ENCODE results near the gene STX8.

Gene STX8

DNA sequence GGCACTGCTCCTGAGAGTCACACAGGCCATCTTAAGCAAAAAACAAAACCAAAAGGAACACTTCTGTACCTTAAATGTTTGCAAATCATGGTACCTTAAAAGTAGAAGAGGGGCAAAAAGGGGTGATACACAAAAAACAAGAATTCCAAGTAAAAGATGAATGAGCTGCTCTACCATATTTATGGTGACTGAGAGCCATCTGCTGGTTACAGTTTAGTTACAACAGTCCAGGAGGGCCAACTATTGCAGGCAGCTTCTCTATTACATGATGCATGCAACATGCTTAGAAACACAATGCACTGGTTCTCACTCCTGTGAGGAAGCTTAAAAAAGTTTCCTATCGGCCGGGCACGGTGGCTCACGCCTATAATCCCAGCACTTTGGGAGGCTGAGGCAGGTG is 53.5 kb downstream of the STX8 start:
- no peak overlapping the region for H2AFZ ChIP-seq (ENCODE audit: low read length)
- no peak overlapping the region for H3K23ac ChIP-seq (ENCODE audit: low read depth, low read length, poor library complexity)
- no peak overlapping the region for H4K8ac ChIP-seq (ENCODE audit: low read depth, low read length)
- H3K36me3 ChIP-seq (replicated peaks in 1 of 2; ENCODE audit: control insufficient read depth in 2 of 2, insufficient read depth in 2 of 2, low read length in 2 of 2): no peaks in the 10 kb centered on the region
- H2BK15ac ChIP-seq (ENCODE audit: low read length): no peak overlapping the region
- no peak overlapping the region for H2BK120ac ChIP-seq (ENCODE audit: low read depth, low read length)
- no CpG with 5 or more reads among the region's 4 CpGs for WGBS, 2 donors (ENCODE audit: extremely low coverage in 2 of 2, insufficient read length in 2 of 2, insufficient replicate concordance in 1 of 2)
- no peak overlapping the region for H4K91ac ChIP-seq (ENCODE audit: low read depth, low read length, poor library complexity)
- H3K9me3 ChIP-seq (replicated peaks in 1 of 2; ENCODE audit: control insufficient read depth in 2 of 2, insufficient read depth in 1 of 2, low read depth in 1 of 2, low read length in 2 of 2): no peaks in the 10 kb centered on the region
- no peak overlapping the region for H3K18ac ChIP-seq (ENCODE audit: low read length)
- no peak overlapping the region for H2BK12ac ChIP-seq (ENCODE audit: low read length)
- no peak overlapping the region for H2BK5ac ChIP-seq (ENCODE audit: low read length)
- no peaks in the 10 kb centered on the region for H3K79me1 ChIP-seq (ENCODE audit: low read depth, low read length)
- no peak overlapping the region for H2AK5ac ChIP-seq (ENCODE audit: low read depth, low read length)
- no peak overlapping the region for H3K4me3 ChIP-seq (ENCODE audit: low read length in 2 of 2)
- peaks cover 9 to 24% of the 10 kb centered on the region in 2 donors for H3K4me1 ChIP-seq (ENCODE audit: control insufficient read depth in 2 of 2, insufficient read depth in 1 of 2, low read depth in 1 of 2, low read length in 2 of 2)
- peak; percentile 40 for DNase-seq (ENCODE audit: low spot score)
- H3K4me2 ChIP-seq (ENCODE audit: insufficient read depth, low read length, poor library complexity, severe bottlenecking): no peak overlapping the region
- H3K9ac ChIP-seq (ENCODE audit: low read depth, low read length, poor library complexity): no peak overlapping the region
- no peak overlapping the region for H3K14ac ChIP-seq (ENCODE audit: low read length)
- no peak overlapping the region for H3K27ac ChIP-seq (replicated peaks; ENCODE audit: low read length)
- H3K27me3 ChIP-seq (ENCODE audit: control insufficient read depth in 3 of 3, insufficient read depth in 3 of 3, low read depth in 1 of 3, low read length in 3 of 3): no peaks in the 10 kb centered on the region
- no peak overlapping the region for H3K4ac ChIP-seq (ENCODE audit: low read length)

DNA sequence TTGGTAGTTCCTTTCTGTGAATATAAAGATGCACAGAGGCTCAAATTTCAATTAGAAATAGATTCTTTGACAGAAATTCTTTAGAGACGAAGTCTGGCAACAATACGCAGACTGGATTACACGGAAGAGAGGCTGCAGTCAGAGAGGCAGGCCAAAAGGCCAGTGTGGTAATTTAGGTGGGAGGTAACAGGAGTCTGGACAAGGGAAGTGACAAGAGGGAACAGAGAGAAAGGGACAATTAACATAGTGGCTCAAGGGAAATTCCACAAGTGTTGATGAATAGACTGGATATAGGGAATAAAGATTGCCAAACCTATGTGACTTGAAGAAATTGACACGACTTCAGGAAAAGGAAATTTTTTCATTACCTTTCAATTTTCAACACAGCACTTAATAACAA is 54.6 kb downstream of the STX8 start:
- Histone ChIP-seq H3K4ac (ENCODE audit: low read length) (no peak overlapping the region), H2BK12ac (ENCODE audit: low read length) (no peak overlapping the region), H2BK15ac (ENCODE audit: low read length) (no peak overlapping the region), H3K27ac (replicated peaks; ENCODE audit: low read length) (no peak overlapping the region), H2AK5ac (ENCODE audit: low read depth, low read length) (no peak overlapping the region), H3K4me1 (ENCODE audit: control insufficient read depth in 2 of 2, insufficient read depth in 1 of 2, low read depth in 1 of 2, low read length in 2 of 2) (peaks cover 9 to 24% of the 10 kb centered on the region in 2 donors), H3K9ac (ENCODE audit: low read depth, low read length, poor library complexity) (no peak overlapping the region), H3K23ac (ENCODE audit: low read depth, low read length, poor library complexity) (no peak overlapping the region), H3K4me3 (ENCODE audit: low read length in 2 of 2) (no peak overlapping the region), H2AFZ (ENCODE audit: low read length) (peak overlapping the region; percentile 53), H3K27me3 (ENCODE audit: control insufficient read depth in 3 of 3, insufficient read depth in 3 of 3, low read depth in 1 of 3, low read length in 3 of 3) (no peaks in the 10 kb centered on the region), H3K9me3 (replicated peaks in 1 of 2; ENCODE audit: control insufficient read depth in 2 of 2, insufficient read depth in 1 of 2, low read depth in 1 of 2, low read length in 2 of 2) (no peaks in the 10 kb centered on the region), H2BK120ac (ENCODE audit: low read depth, low read length) (no peak overlapping the region), H3K79me1 (ENCODE audit: low read depth, low read length) (no peaks in the 10 kb centered on the region), H3K18ac (ENCODE audit: low read length) (no peak overlapping the region), H4K8ac (ENCODE audit: low read depth, low read length) (no peak overlapping the region), H3K14ac (ENCODE audit: low read length) (no peak overlapping the region), H2BK5ac (ENCODE audit: low read length) (no peak overlapping the region), H3K4me2 (ENCODE audit: insufficient read depth, low read length, poor library complexity, severe bottlenecking) (no peak overlapping the region), H4K91ac (ENCODE audit: low read depth, low read length, poor library complexity) (no peak overlapping the region), H3K36me3 (replicated peaks in 1 of 2; ENCODE audit: control insufficient read depth in 2 of 2, insufficient read depth in 2 of 2, low read length in 2 of 2) (no peaks in the 10 kb centered on the region)
- WGBS, 2 donors (ENCODE audit: extremely low coverage in 2 of 2, insufficient read length in 2 of 2, insufficient replicate concordance in 1 of 2): no CpG with 5 or more reads among the region's 4 CpGs
- DNase-seq (ENCODE audit: low spot score): no peak

DNA sequence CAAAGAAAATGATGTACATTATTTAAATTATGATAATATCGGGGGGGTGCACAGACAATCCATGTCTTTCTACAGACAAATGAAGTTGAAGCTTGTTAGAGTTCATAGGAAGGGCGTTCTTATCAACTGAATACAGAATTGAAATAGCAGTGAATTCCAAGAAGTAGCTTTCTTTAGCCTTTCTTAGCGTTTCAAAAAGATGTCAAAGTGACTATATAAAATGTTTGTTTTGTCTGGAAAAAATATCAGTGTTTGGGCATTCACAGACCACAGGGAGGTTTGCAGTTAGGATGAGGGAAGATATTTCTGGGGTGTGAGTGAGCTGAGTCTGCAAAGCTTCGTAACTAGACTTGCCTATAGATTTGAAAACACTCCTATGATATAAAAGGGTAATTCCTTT is 55.0 kb downstream of the STX8 start:
- H2BK12ac ChIP-seq (ENCODE audit: low read length): no peak overlapping the region

DNA sequence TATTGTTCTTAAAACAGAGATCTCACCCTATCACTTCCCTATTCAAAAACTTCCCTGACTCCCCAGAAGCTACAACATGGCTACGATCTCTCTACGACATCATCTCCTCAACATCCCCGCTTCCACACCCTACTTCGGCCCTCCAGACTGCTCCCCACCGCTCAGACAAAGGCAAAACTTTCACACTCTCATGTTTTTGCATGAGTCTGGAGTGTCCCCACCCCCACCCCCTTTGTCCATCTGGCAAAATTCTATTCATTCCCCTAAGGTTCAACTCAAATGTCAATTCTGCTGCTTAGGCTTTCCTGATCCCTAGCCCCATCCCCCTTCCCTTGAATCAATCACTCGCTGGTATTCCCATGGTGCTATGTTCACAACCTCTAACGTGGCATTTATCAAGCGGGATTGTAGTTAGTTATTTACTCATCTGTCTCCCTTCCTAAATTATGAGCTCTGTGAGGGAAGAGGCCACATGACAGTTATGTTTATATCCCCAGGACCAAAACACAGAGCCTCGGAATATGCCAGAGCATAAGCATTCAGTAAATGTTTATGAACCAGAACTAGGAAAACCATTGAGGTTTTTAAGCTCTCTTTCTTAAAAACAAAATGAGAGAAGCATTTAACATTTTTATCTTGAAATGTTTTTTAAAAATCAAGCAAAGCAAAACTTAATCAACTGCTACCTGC is 55.9 kb downstream of the STX8 start:
- Histone ChIP-seq H3K14ac (ENCODE audit: low read length) (no peak overlapping the region), H3K27me3 (ENCODE audit: control insufficient read depth in 3 of 3, insufficient read depth in 3 of 3, low read depth in 1 of 3, low read length in 3 of 3) (no peaks in the 10 kb centered on the region), H2AFZ (ENCODE audit: low read length) (peak overlapping the region; percentile 52), H2BK12ac (ENCODE audit: low read length) (no peak overlapping the region), H3K79me1 (ENCODE audit: low read depth, low read length) (no peaks in the 10 kb centered on the region), H3K18ac (ENCODE audit: low read length) (no peak overlapping the region), H3K4me2 (ENCODE audit: insufficient read depth, low read length, poor library complexity, severe bottlenecking) (no peak overlapping the region), H4K8ac (ENCODE audit: low read depth, low read length) (no peak overlapping the region), H3K36me3 (replicated peaks in 1 of 2; ENCODE audit: control insufficient read depth in 2 of 2, insufficient read depth in 2 of 2, low read length in 2 of 2) (no peaks in the 10 kb centered on the region), H2BK15ac (ENCODE audit: low read length) (no peak overlapping the region), H4K91ac (ENCODE audit: low read depth, low read length, poor library complexity) (no peak overlapping the region), H3K4ac (ENCODE audit: low read length) (no peak overlapping the region), H2BK5ac (ENCODE audit: low read length) (no peak overlapping the region), H3K9ac (ENCODE audit: low read depth, low read length, poor library complexity) (no peak overlapping the region), H3K23ac (ENCODE audit: low read depth, low read length, poor library complexity) (no peak overlapping the region), H3K9me3 (replicated peaks in 1 of 2; ENCODE audit: control insufficient read depth in 2 of 2, insufficient read depth in 1 of 2, low read depth in 1 of 2, low read length in 2 of 2) (no peaks in the 10 kb centered on the region), H3K4me3 (ENCODE audit: low read length in 2 of 2) (peak overlapping the region in 1 of 2 donors; percentile 6), H3K4me1 (ENCODE audit: control insufficient read depth in 2 of 2, insufficient read depth in 1 of 2, low read depth in 1 of 2, low read length in 2 of 2) (peaks cover 9 to 24% of the 10 kb centered on the region in 2 donors), H2BK120ac (ENCODE audit: low read depth, low read length) (no peak overlapping the region), H3K27ac (replicated peaks; ENCODE audit: low read length) (no peak overlapping the region), H2AK5ac (ENCODE audit: low read depth, low read length) (no peak overlapping the region)
- DNase-seq (ENCODE audit: low spot score): no peak
- no CpG with 5 or more reads among the region's 9 CpGs for WGBS, 2 donors (ENCODE audit: extremely low coverage in 2 of 2, insufficient read length in 2 of 2, insufficient replicate concordance in 1 of 2)

More for the DNA sequence above, 55.0 kb downstream of the STX8 start:
- no peak for DNase-seq (ENCODE audit: low spot score)
- Histone ChIP-seq H3K36me3 (replicated peaks in 1 of 2; ENCODE audit: control insufficient read depth in 2 of 2, insufficient read depth in 2 of 2, low read length in 2 of 2) (no peaks in the 10 kb centered on the region), H2AK5ac (ENCODE audit: low read depth, low read length) (no peak overlapping the region), H3K18ac (ENCODE audit: low read length) (no peak overlapping the region), H3K9ac (ENCODE audit: low read depth, low read length, poor library complexity) (no peak overlapping the region), H3K4me3 (ENCODE audit: low read length in 2 of 2) (no peak overlapping the region), H3K9me3 (replicated peaks in 1 of 2; ENCODE audit: control insufficient read depth in 2 of 2, insufficient read depth in 1 of 2, low read depth in 1 of 2, low read length in 2 of 2) (no peaks in the 10 kb centered on the region), H3K27ac (replicated peaks; ENCODE audit: low read length) (no peak overlapping the region), H2BK15ac (ENCODE audit: low read length) (no peak overlapping the region), H2BK5ac (ENCODE audit: low read length) (no peak overlapping the region), H4K8ac (ENCODE audit: low read depth, low read length) (no peak overlapping the region), H3K4ac (ENCODE audit: low read length) (no peak overlapping the region), H3K4me2 (ENCODE audit: insufficient read depth, low read length, poor library complexity, severe bottlenecking) (no peak overlapping the region), H3K4me1 (ENCODE audit: control insufficient read depth in 2 of 2, insufficient read depth in 1 of 2, low read depth in 1 of 2, low read length in 2 of 2) (peaks cover 9 to 24% of the 10 kb centered on the region in 2 donors), H2AFZ (ENCODE audit: low read length) (peak overlapping the region; percentile 53), H2BK120ac (ENCODE audit: low read depth, low read length) (no peak overlapping the region), H4K91ac (ENCODE audit: low read depth, low read length, poor library complexity) (no peak overlapping the region), H3K14ac (ENCODE audit: low read length) (no peak overlapping the region), H3K27me3 (ENCODE audit: control insufficient read depth in 3 of 3, insufficient read depth in 3 of 3, low read depth in 1 of 3, low read length in 3 of 3) (no peaks in the 10 kb centered on the region), H3K79me1 (ENCODE audit: low read depth, low read length) (no peaks in the 10 kb centered on the region), H3K23ac (ENCODE audit: low read depth, low read length, poor library complexity) (no peak overlapping the region)
- no CpG with 5 or more reads among the region's 4 CpGs for WGBS, 2 donors (ENCODE audit: extremely low coverage in 2 of 2, insufficient read length in 2 of 2, insufficient replicate concordance in 1 of 2)
